DOHH2 (cell line): Measurements from ENCODE around the gene TIMM44.

Experiments
- CTCF ChIP-seq: fragments of 200-600 bp; sonication (generic); IDR thresholded peaks from one replicate; pipeline ENCODE4 v1.5.1; 2014; ENCODE audit warnings: antibody characterized with exemption, mild to moderate bottlenecking, low read depth, low read length; ENCODE audit not compliant: poor library complexity, severe bottlenecking
- EZH2phosphoT487 ChIP-seq: fragments of 200-600 bp; sonication (generic); IDR thresholded peaks from 2 replicates; pipeline ENCODE4 v1.6.1; 2017; ENCODE audit warnings: borderline replicate concordance, mild to moderate bottlenecking, antibody characterized with exemption, low read length, moderate library complexity, mixed read lengths

- TF ChIP-seq CTCF (no peak), EZH2phosphoT487 (no peak)
Measured at GRCh38 chr19:7947939-7948338, 4.5 kb upstream of the TIMM44 start.
